Measurements from ENCODE around the gene CIDEA. TPM values are rescaled to one million over a fixed set of nuclear protein-coding genes. Genes with fewer than 3 reads are reported as not detected.

CIDEA gene
- total and polyA plus RNA-seq, 9 of the 15 experiments (the other 6 are each of a cell fraction or from before 2014, with no cell fraction given) = not detected

- no peak for TF ChIP-seq FOXP4 (CRISPR knock-in tag; IDR thresholded peaks at IDR 0.05; ENCODE audit: borderline replicate concordance)
- no peak for TF ChIP-seq FUS (optimal IDR thresholded peaks at IDR 0.05; ENCODE audit: low read depth, low read length)
- TF ChIP-seq ZNF780A (CRISPR knock-in tag; IDR thresholded peaks at IDR 0.05) = no peak
- no peak for TF ChIP-seq PHB (CRISPR knock-in tag; IDR thresholded peaks at IDR 0.05)
- TF ChIP-seq KLF10 (CRISPR knock-in tag; IDR thresholded peaks at IDR 0.05) = no peak
- peak; percentile 94 for TF ChIP-seq BRD9 (IDR thresholded peaks at IDR 0.05; ENCODE audit: low read depth, partially characterized antibody)
- TF ChIP-seq NFIX (CRISPR knock-in tag; IDR thresholded peaks at IDR 0.05; ENCODE audit: low read depth) = no peak
- no peak for TF ChIP-seq MTA2 (IDR thresholded peaks at IDR 0.05; ENCODE audit: low read depth)
- peak; percentile 26; the same call in 1 of the 2 replicates for TF ChIP-seq NCOR1 (IDR thresholded peaks at IDR 0.05)
- TF ChIP-seq FOXJ2 (tag; IDR thresholded peaks at IDR 0.05) = no peak
- TF ChIP-seq STAG1 (CRISPR knock-in tag; IDR thresholded peaks at IDR 0.05; ENCODE audit: borderline replicate concordance) = no peak
- TF ChIP-seq FOXK1 (CRISPR knock-in tag; IDR thresholded peaks at IDR 0.05; ENCODE audit: borderline replicate concordance) = no peak
- TF ChIP-seq ZNF76 (CRISPR knock-in tag; IDR thresholded peaks at IDR 0.05; ENCODE audit: borderline replicate concordance) = no peak
- no peak for TF ChIP-seq ZNF57 (CRISPR knock-in tag; IDR thresholded peaks at IDR 0.05)
- no peak for TF ChIP-seq NFE2 (IDR thresholded peaks at IDR 0.05; ENCODE audit: low read depth)
- TF ChIP-seq MIER1 (IDR thresholded peaks at IDR 0.05; ENCODE audit: low read depth) = no peak
- no peak for TF ChIP-seq ZNF23 (CRISPR knock-in tag; IDR thresholded peaks at IDR 0.05)
- TF ChIP-seq PHB2 (IDR thresholded peaks at IDR 0.05; ENCODE audit: low read depth) = no peak
- no peak for TF ChIP-seq MCM5 (IDR thresholded peaks at IDR 0.05; ENCODE audit: low read depth)
- no peak for TF ChIP-seq ESRRA (IDR thresholded peaks at IDR 0.05; ENCODE audit: borderline replicate concordance, low read depth)
- TF ChIP-seq TAF1 (IDR thresholded peaks at IDR 0.05; ENCODE audit: control insufficient read depth, extremely low read depth, insufficient read depth, low read length, severe bottlenecking) = peak; percentile 40
- TF ChIP-seq MAZ (CRISPR knock-in tag; conservative IDR thresholded peaks at IDR 0.05 in 1 of 2, IDR thresholded peaks at IDR 0.05 in 1 of 2) = peak; percentile 87 to 88
- TF ChIP-seq ZNF184 (CRISPR knock-in tag; IDR thresholded peaks at IDR 0.05) = no peak
- no peak for TF ChIP-seq SPI1 (IDR thresholded peaks at IDR 0.05; ENCODE audit: borderline replicate concordance, low read depth, low read length)
- no peak for TF ChIP-seq EHMT2 (IDR thresholded peaks at IDR 0.05)
- no peak for TF ChIP-seq MYNN (IDR thresholded peaks at IDR 0.05)
- TF ChIP-seq MYNN (CRISPR knock-in tag; IDR thresholded peaks at IDR 0.05) = no peak
- TF ChIP-seq KAT7 (CRISPR knock-in tag; IDR thresholded peaks at IDR 0.05; ENCODE audit: borderline replicate concordance) = no peak
- peak in 1 of 2 experiments; percentile 60; a peak in 1 of 4 replicates for TF ChIP-seq ARNT (IDR thresholded peaks at IDR 0.05)
- no peak for TF ChIP-seq TAL1 (IDR thresholded peaks at IDR 0.05)
- TF ChIP-seq L3MBTL2 (IDR thresholded peaks at IDR 0.05) = peak; percentile 92
- TF ChIP-seq PYGO2 (tag; IDR thresholded peaks at IDR 0.05) = no peak
Observed at GRCh38 chr18:12271376-12272235, 17.4 kb downstream of the CIDEA start (continued).

Measured in K562 (cell line).